Measurements from ENCODE around the gene PIAS1. TPM values are rescaled to one million over a fixed set of nuclear protein-coding genes. Genes with fewer than 3 reads are reported as not detected.

Gene PIAS1
- total RNA-seq, 1 donor from 2014 or later = 17.1 TPM

DNA sequence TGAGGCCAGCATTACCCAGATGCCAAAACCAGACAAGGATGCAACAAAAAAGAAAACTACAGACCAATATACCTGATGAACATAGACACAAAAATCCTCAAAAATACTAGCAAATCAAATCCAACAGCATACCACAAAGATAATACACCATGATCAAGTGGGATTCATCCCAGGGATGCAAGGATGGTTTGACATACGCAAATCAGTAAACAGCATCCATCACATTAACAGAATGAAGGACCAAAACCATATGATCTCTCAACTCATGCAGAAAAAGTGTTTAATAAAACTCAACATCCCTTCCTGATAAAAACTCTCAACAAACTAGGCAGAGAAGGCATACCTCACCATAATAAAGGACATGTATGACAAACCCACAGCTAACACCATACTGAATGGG lies 14.0 kb upstream of the PIAS1 start:
- DNase-seq (ENCODE audit: low spot score in 2 of 2) = no peak
- H3K4me3 ChIP-seq = no peak overlapping the region
- intact Hi-C loops (cut with DNase I) = no loop called here
- H3K9me3 ChIP-seq = no peaks in the 10 kb centered on the region
- H3K36me3 ChIP-seq = no peaks in the 10 kb centered on the region
- TF ChIP-seq, protein P1, sequence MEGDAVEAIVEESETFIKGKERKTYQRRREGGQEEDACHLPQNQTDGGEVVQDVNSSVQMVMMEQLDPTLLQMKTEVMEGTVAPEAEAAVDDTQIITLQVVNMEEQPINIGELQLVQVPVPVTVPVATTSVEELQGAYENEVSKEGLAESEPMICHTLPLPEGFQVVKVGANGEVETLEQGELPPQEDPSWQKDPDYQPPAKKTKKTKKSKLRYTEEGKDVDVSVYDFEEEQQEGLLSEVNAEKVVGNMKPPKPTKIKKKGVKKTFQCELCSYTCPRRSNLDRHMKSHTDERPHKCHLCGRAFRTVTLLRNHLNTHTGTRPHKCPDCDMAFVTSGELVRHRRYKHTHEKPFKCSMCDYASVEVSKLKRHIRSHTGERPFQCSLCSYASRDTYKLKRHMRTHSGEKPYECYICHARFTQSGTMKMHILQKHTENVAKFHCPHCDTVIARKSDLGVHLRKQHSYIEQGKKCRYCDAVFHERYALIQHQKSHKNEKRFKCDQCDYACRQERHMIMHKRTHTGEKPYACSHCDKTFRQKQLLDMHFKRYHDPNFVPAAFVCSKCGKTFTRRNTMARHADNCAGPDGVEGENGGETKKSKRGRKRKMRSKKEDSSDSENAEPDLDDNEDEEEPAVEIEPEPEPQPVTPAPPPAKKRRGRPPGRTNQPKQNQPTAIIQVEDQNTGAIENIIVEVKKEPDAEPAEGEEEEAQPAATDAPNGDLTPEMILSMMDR (IDR thresholded peaks at IDR 0.05) = no peak
- H3K27ac ChIP-seq = no peak overlapping the region
- no peaks in the 10 kb centered on the region for H3K27me3 ChIP-seq
- no peaks in the 10 kb centered on the region for H3K4me1 ChIP-seq

DNA sequence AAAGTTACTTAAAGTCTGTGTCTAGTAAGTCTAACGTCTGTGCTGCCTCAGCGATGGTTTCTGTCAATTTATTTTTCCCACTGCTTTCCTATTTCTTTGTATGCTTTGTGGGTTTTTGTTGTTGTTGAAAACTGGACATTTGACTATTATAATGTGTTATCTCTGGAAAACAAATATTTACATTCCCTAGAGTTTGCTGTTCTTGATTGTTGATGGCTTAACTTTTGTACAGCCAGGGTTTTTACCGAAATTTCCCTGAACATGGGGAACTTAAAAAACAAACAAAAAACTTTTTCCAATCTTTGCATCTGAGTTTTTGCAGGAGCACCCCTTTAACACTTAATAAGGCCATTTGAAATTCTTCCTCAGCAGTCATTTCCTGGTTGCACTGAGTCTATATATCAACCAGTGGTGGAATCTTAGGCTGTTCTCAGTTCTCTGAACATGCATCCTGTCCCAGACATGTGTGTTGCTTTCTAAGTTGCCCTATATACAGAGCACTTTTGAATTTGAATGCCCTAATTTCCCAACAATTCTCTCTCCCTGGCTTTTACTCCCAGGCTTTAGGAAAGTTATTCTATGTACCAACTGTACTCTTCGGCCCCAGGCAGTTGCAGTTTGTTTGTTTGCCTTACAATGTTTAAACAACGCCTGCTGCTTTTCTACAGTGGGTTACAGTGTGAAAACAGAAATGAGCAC lies 11.8 kb upstream of the PIAS1 start:
- no peak overlapping the region for H3K4me3 ChIP-seq
- no peak for DNase-seq (ENCODE audit: low spot score in 2 of 2)
- H3K36me3 ChIP-seq = no peaks in the 10 kb centered on the region
- no peaks in the 10 kb centered on the region for H3K9me3 ChIP-seq
- TF ChIP-seq, protein P1 (IDR thresholded peaks at IDR 0.05) = no peak
- H3K4me1 ChIP-seq = no peaks in the 10 kb centered on the region
- H3K27me3 ChIP-seq = no peaks in the 10 kb centered on the region
- intact Hi-C loops (cut with DNase I) = no loop called here
- no peak overlapping the region for H3K27ac ChIP-seq

DNA sequence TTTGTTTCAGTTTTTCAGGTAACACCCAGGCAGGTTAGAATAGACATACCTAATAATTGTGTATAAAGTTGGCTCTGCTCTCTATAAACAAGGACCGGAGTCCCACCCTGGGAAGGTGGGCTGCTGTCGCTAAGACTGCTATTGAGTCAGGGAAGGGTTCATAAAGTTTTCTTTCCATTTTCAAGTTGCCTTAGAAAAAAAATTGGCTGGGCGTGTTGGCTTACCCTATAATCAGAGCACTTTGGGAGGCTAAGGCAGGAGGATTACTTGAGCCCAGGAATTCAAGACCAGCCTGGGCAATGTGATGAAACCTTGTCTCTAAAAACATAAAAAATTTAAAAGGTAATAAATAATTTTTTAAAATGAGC lies 11.3 kb upstream of the PIAS1 start:
- no peak overlapping the region for H3K4me3 ChIP-seq
- no peak overlapping the region for H3K27ac ChIP-seq
- no peaks in the 10 kb centered on the region for H3K36me3 ChIP-seq
- no peaks in the 10 kb centered on the region for H3K27me3 ChIP-seq
- no peaks in the 10 kb centered on the region for H3K4me1 ChIP-seq
- H3K9me3 ChIP-seq = no peaks in the 10 kb centered on the region
- TF ChIP-seq, protein P1 (IDR thresholded peaks at IDR 0.05) = no peak
- no peak for DNase-seq (ENCODE audit: low spot score in 2 of 2)
- intact Hi-C loops (cut with DNase I) = no loop called here

DNA sequence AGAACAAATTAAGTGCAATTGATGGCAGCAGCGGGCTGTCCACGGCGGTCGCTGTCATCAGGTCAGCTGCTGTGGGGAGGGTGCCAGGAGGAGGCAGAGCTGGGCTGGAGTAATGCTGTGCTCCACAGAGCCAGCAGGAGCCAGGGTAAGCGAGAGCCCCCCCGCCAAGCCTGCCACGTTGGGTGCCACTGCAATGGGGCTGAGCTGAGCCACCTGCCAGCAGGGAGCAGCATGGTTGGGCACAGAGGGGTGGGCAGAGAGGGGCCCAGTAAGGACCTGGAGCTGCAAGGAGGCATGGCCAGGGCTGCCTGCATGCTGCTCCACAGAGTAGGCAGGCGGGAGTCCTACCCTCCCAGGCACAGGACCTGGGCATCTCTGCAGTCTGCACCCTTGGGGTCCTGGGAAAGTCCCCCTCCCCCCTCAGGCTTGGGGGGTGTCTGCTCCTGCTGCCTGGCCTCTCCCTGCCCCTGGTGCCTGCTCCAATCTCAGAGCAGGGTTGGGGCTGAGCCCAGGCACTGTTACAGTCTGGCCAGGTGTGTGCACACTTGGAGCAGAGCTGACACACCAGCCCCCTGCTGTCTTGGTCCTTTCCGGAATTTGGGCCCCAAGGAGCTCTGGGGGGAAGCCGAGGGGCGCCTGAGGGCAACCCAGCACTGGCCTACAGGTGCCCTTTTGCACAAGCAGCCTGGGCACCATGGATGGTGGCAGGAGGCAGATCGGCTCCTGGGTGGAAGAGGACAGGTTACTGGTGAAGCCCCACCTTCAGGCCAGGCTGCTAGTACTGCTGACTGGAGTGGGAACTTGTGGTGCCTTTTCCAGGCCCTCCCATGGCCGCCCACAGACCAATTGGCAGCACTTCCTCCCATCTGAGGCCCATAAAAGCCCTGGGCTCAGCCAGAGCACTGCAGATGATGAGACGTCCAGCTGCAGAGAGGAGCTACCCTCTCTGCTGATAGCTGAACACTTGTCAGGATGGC lies 8.5 kb upstream of the PIAS1 start:
- Histone ChIP-seq H3K4me1 (no peaks in the 10 kb centered on the region), H3K27ac (no peak overlapping the region), H3K27me3 (no peaks in the 10 kb centered on the region), H3K36me3 (no peaks in the 10 kb centered on the region), H3K9me3 (no peaks in the 10 kb centered on the region), H3K4me3 (no peak overlapping the region)
- TF ChIP-seq, protein P1 (IDR thresholded peaks at IDR 0.05) = no peak
- intact Hi-C loops (cut with DNase I) = no loop called here
- no peak for DNase-seq (ENCODE audit: low spot score in 2 of 2)

DNA sequence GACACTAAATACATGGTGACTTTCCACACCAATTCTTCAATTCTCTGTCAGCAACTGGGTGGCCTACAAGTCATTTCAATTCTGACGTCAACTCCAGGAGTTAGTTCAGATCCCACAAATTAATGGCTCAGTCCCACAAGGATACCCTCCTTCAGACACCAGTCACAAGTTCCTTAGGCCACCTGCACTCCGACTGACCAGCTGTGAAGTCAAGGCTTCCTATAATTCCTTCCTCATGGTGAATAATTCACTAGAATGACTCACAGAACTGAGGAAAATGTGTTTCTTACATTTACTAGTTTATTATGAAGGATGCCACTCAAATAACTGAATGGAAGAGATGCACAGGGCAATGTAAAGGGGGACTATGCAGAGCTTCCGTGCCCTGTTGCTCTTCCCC lies 6.3 kb upstream of the PIAS1 start:
- no peaks in the 10 kb centered on the region for H3K36me3 ChIP-seq
- H3K27me3 ChIP-seq = no peaks in the 10 kb centered on the region
- no peaks in the 10 kb centered on the region for H3K9me3 ChIP-seq
- no peaks in the 10 kb centered on the region for H3K4me1 ChIP-seq
- TF ChIP-seq, protein P1 (IDR thresholded peaks at IDR 0.05) = no peak
- H3K27ac ChIP-seq = no peak overlapping the region
- intact Hi-C loops (cut with DNase I) = no loop called here
- no peak overlapping the region for H3K4me3 ChIP-seq
- DNase-seq (ENCODE audit: low spot score in 2 of 2) = no peak
